BLaER1 treated with 17β-estradiol and CSF1 and Interleukin-3, amounts not matched to agents 10 nM and 100 nM (cell line): ENCODE results near the gene LIPH.
"Not testable (repeated sequence)": the region's sequence is repeated elsewhere in the genome, so short reads cannot be mapped to it uniquely, and the experiment has no call there.

Experiments
- H3K27ac ChIP-seq, 11 experiments: shearing (Covaris generic); formaldehyde crosslinking; 2 replicates each; pipeline ENCODE4 v1.8.1; 2022
- H3K27me3 ChIP-seq, 11 experiments: shearing (Covaris generic); formaldehyde crosslinking; 2 replicates each; pipeline ENCODE4 v1.8.1; 2022
- H3K36me3 ChIP-seq, 11 experiments: shearing (Covaris generic); formaldehyde crosslinking; 2 replicates each; pipeline ENCODE4 v1.8.1; 2022
- H3K4me1 ChIP-seq, 10 experiments: shearing (Covaris generic); formaldehyde crosslinking; 2 replicates each; pipeline ENCODE4 v1.8.1; 2022
- H3K4me2 ChIP-seq, 11 experiments: shearing (Covaris generic); formaldehyde crosslinking; 2 replicates each; pipeline ENCODE4 v1.8.1; 2022
- H3K4me3 ChIP-seq, 10 experiments: shearing (Covaris generic); formaldehyde crosslinking; 2 replicates each; pipeline ENCODE4 v1.8.1; 2022
- H3K9ac ChIP-seq, 11 experiments: shearing (Covaris generic); formaldehyde crosslinking; 2 replicates each; pipeline ENCODE4 v1.8.1; 2022
- H3K9me3 ChIP-seq, 11 experiments: shearing (Covaris generic); formaldehyde crosslinking; replicated peaks in 1 of 11; 2 replicates each; pipeline ENCODE4 v1.8.1; 2022
- H4K20me1 ChIP-seq, 11 experiments: shearing (Covaris generic); formaldehyde crosslinking; 2 replicates each; pipeline ENCODE4 v1.8.1; 2022
- Cebpa-rat ChIP-seq, 11 experiments: shearing (Covaris generic); IDR thresholded peaks; 2 replicates each; pipeline ENCODE4 v1.8.1; 2022

The LIPH gene

DNA sequence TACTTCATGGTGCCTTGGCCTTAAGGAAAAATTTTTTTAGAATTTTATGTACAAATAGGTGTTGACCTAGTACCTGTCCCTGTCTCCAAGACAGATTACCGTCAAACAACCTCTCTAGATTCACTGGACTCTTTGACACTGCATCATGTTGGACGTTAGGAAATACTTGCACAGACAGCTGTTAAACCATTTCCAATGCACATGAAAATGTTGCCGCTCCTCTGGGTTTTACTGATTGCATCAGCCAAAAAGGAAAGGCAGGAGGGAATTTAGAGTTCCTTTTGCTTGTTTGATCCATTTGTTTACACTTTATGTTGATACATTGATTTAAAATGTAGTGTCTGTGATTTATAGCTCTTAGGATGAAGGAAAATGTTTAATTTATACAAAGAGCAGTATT lies 68.1 kb downstream of the LIPH start:
- no peak for TF ChIP-seq Cebpa-rat (IDR thresholded peaks at IDR 0.05)
- no peak overlapping the region for H3K4me2 ChIP-seq
- no peak overlapping the region for H3K27ac ChIP-seq
- H3K4me3 ChIP-seq = no peak overlapping the region
- peaks cover 0 to 23% (median 6%) of the 10 kb centered on the region in 11 experiments; a peak in 11 of 22 replicates for H3K9me3 ChIP-seq
- H3K36me3 ChIP-seq = peaks cover 37 to 77% (median 56%) of the 10 kb centered on the region in 11 experiments
- H4K20me1 ChIP-seq = 0 out of 22 replicates have a peak, but pooled peaks cover 0 to 3% (median 0%) of the 10 kb centered on the region in 11 experiments
- peaks cover 0 to 18% (median 7%) of the 10 kb centered on the region in 10 experiments; a peak in 13 of 20 replicates for H3K4me1 ChIP-seq
- no peaks in the 10 kb centered on the region for H3K27me3 ChIP-seq
- no peak overlapping the region for H3K9ac ChIP-seq

DNA sequence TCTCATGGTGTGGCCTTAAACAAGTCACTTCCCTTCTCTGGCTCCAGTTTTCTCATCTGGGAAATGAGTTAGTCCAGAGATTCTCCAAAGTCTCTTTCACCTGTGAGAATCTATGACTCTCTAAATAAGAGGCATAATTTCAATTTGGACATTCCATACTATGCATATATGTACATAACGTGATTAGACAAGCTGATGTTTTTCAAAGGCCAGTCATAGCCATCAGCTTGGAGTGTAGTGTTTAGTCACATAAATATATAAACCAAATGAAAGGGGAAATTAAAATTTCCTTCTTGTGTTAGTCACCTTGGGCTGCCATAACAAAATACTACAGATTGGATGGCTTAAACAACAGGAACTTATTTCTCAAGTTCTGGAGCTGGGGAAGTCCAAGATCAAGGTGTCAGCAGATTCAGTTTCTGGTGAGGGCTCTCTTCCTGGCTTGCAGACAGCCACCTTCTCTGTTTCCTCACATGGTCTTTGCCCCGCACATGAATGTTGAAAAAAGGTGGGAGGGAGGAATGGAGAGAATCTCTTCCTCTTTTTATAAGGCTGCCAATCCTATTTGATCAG lies 72.9 kb downstream of the LIPH start:
- no peak for TF ChIP-seq Cebpa-rat (IDR thresholded peaks at IDR 0.05)
- H3K4me1 ChIP-seq = peaks cover 0 to 39% (median 7%) of the 10 kb centered on the region in 10 experiments; a peak in 13 of 20 replicates
- no peaks in the 10 kb centered on the region for H4K20me1 ChIP-seq
- peak overlapping the region in 3 of 11 experiments; percentile 32 to 69 (median 67); a peak in 5 of 22 replicates for H3K4me2 ChIP-seq
- H3K36me3 ChIP-seq = peaks cover 6 to 40% (median 18%) of the 10 kb centered on the region in 11 experiments; a peak in 18 of 22 replicates
- no peak overlapping the region for H3K4me3 ChIP-seq
- peaks cover 0 to 53% (median 6%) of the 10 kb centered on the region in 11 experiments; a peak in 11 of 22 replicates for H3K9me3 ChIP-seq
- peak overlapping the region in 4 of 11 experiments; percentile 8 to 64 (median 38); a peak in 5 of 22 replicates for H3K27ac ChIP-seq
- H3K27me3 ChIP-seq = no peaks in the 10 kb centered on the region
- peak overlapping the region in 1 of 11 experiments; percentile 3; a peak in 1 of 22 replicates for H3K9ac ChIP-seq

DNA sequence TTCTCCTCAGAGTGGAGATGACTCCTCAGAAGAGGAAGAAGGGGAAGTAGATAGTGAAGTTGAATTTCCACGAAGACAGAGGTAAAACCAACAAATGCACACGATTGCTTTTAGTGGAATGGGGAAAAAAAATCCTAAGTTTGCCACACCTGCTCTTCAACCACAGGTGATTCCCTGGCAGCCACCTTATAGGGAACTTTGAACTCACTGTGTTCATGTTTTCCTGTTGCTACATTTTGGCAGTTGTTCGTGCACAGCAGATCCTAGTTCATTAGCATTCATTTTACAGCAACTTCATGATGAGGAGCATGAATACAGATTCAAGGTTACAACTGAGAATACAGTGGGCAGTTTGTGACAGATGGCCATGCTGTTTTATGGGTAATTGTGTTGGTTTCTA lies 75.1 kb downstream of the LIPH start:
- Histone ChIP-seq H3K4me2 (peak overlapping the region in 1 of 11 experiments; percentile 67; a peak in 1 of 22 replicates), H3K36me3 (peaks cover under 1 to 38% (median 15%) of the 10 kb centered on the region in 11 experiments; a peak in 16 of 22 replicates), H3K4me1 (peaks cover 0 to 34% (median 2%) of the 10 kb centered on the region in 10 experiments; a peak in 7 of 20 replicates), H3K27ac (no peak overlapping the region), H4K20me1 (no peaks in the 10 kb centered on the region), H3K4me3 (no peak overlapping the region), H3K9me3 (peaks cover 0 to 53% (median 6%) of the 10 kb centered on the region in 11 experiments; a peak in 11 of 22 replicates), H3K9ac (no peak overlapping the region), H3K27me3 (no peaks in the 10 kb centered on the region)
- TF ChIP-seq Cebpa-rat (IDR thresholded peaks at IDR 0.05) = no peak

DNA sequence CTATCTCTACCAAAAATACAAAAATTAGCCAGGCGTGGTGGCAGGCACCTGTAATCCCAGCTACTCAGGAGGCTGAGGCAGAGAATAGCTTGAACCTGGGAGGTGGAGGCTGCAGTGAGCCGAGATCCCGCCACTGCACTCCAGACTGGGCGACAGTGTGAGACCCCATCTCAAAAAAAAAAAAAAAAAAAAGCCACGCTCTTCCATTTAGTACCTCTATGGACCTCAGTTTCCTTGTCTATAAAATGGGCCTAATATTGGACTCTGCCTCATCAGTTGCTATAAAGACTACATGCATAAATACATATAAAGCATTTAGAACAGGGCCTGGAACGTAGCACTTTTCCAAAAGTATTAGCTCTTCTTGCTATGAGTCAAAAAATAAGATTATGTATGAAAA lies 77.5 kb downstream of the LIPH start:
- not testable (repeated sequence) for H3K27me3 ChIP-seq, H3K27ac ChIP-seq, H3K4me3 ChIP-seq, H3K9ac ChIP-seq, H3K4me2 ChIP-seq, H4K20me1 ChIP-seq
- Histone ChIP-seq H3K36me3 (peaks cover 0 to 15% (median 6%) of the 10 kb centered on the region in 11 experiments; a peak in 10 of 22 replicates), H3K9me3 (peaks cover 0 to 37% (median 0%) of the 10 kb centered on the region in 11 experiments; a peak in 8 of 22 replicates), H3K4me1 (peaks cover 0 to 28% (median 0%) of the 10 kb centered on the region in 10 experiments; a peak in 6 of 20 replicates)

DNA sequence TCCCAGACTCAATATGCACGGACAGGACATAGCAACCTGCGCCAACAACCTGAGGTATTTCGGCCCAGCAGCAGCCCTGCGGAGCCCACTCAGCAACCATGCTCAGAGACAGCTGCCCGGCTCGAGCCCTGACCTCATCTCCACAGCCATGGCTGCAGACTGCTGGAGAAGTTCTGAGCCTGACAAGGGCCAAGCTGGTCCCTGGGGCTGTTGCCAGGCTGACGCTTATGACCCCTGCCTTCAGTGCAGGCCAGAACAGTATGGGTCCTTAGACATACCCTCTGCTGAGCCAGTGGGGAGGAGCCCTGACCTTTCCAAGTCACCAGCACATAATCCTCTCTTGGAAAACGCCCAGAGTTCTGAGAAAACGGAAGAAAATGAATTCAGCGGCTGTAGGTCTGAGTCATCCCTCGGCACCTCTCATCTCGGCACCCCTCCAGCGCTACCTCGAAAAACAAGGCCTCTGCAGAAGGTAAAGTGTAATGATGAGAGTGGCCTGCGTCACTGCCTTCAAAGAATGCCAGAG lies 79.0 kb downstream of the LIPH start:
- peaks cover 0 to 15% (median 6%) of the 10 kb centered on the region in 11 experiments; a peak in 9 of 22 replicates for H3K36me3 ChIP-seq
- no peak for TF ChIP-seq Cebpa-rat (IDR thresholded peaks at IDR 0.05)
- no peak overlapping the region for H3K4me3 ChIP-seq
- H4K20me1 ChIP-seq = no peaks in the 10 kb centered on the region
- H3K9me3 ChIP-seq = peaks cover 0 to 21% (median 0%) of the 10 kb centered on the region in 11 experiments; a peak in 7 of 22 replicates
- no peak overlapping the region for H3K9ac ChIP-seq
- H3K27me3 ChIP-seq = no peaks in the 10 kb centered on the region
- peaks cover 0 to 12% (median 0%) of the 10 kb centered on the region in 10 experiments; a peak in 2 of 20 replicates for H3K4me1 ChIP-seq
- no peak overlapping the region for H3K4me2 ChIP-seq
- H3K27ac ChIP-seq = no peak overlapping the region

DNA sequence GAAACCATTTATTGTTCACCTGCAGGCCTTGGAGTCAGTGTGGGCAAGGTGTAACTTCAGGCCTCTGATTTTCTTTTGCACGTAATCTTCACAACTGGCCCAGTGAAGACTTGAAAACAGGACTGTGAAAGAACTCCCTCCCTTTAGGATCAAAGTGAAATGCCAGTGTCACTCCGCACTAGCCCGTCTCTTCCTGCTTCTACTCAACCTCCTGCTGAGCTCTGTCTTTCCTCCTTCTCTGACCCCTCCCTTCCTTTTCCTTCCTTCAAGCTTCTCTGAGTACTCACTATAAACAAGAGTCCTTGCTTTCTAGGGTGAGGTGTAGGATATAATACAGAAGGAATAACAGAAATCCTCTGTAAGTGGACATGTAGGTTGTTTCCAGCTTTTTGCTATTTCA lies 82.1 kb downstream of the LIPH start:
- Histone ChIP-seq H3K27ac (no peak overlapping the region), H3K9me3 (no peaks in the 10 kb centered on the region), H3K4me3 (no peak overlapping the region), H3K4me2 (no peak overlapping the region), H3K27me3 (no peaks in the 10 kb centered on the region), H3K9ac (no peak overlapping the region), H3K4me1 (no peaks in the 10 kb centered on the region), H3K36me3 (peaks cover 0 to 9% (median 5%) of the 10 kb centered on the region in 11 experiments; a peak in 6 of 22 replicates), H4K20me1 (no peaks in the 10 kb centered on the region)
- TF ChIP-seq Cebpa-rat (IDR thresholded peaks at IDR 0.05) = no peak

DNA sequence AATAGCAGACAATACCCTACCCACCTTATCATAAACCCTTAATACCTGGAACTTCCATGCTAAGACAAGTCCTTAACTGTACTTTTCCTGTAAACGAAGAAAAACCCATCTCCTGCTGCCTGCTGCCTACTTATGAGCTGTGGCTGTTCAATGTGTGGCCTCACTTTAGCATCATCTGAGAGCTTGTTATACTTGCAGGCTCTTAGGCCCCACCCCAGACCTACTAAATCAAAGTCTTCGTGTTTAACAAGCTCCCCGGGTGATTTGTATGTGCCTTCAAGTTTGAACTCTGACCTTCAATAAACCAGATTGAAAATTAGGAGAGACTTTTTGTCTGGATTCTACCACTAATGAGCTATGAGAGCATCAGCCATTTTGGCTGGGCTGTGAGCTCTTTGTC lies 82.8 kb downstream of the LIPH start:
- no peak overlapping the region for H3K4me2 ChIP-seq
- no peak for TF ChIP-seq Cebpa-rat (IDR thresholded peaks at IDR 0.05)
- no peaks in the 10 kb centered on the region for H4K20me1 ChIP-seq
- no peaks in the 10 kb centered on the region for H3K4me1 ChIP-seq
- H3K9me3 ChIP-seq = no peaks in the 10 kb centered on the region
- no peak overlapping the region for H3K27ac ChIP-seq
- H3K9ac ChIP-seq = no peak overlapping the region
- H3K36me3 ChIP-seq = peaks cover 0 to 9% (median 5%) of the 10 kb centered on the region in 11 experiments; a peak in 6 of 22 replicates
- H3K4me3 ChIP-seq = no peak overlapping the region
- no peaks in the 10 kb centered on the region for H3K27me3 ChIP-seq

DNA sequence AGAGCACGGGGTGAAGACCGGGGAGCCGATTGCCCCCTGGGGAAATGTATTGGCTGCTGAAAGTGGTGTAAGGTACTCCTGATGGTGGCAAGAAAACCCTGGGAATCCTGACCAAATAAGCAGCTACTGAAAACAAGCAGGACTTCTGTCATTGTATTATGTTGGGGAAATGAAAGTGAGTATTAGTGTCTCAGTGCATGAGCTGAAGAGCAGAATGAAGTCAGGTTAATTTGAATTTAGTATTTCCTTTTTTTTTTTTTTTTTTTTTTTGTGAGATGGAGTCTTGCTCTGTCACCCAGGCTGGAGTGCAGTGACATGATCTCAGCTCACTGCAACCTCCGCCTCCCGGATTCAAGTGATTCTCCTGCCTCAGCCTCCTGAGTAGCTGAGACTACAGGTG lies 86.3 kb downstream of the LIPH start:
- not testable (repeated sequence) for H4K20me1 ChIP-seq, H3K9ac ChIP-seq, H3K27ac ChIP-seq, H3K4me2 ChIP-seq, H3K4me1 ChIP-seq, H3K27me3 ChIP-seq, H3K36me3 ChIP-seq, H3K4me3 ChIP-seq, H3K9me3 ChIP-seq

DNA sequence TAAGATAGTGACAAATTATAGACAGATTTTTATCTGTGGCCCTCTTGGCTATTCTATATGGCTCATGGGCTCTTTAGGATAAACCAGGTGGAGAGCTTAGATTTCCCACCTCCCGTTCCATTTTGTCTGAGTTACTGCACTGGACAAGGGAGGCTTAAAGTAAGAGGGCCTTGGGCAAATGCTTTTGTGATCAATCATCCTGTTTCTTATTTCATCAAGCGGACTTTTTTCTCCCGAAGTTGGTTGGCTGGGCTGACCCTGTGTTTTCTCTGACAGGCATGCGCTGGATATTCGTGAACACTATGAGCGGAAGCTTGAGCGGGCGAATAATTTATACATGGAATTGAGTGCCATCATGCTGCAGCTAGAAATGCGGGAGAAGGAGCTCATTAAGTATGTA lies 86.9 kb downstream of the LIPH start:
- Histone ChIP-seq H3K4me2 (no peak overlapping the region), H3K9me3 (no peaks in the 10 kb centered on the region)
- TF ChIP-seq Cebpa-rat (IDR thresholded peaks at IDR 0.05) = no peak

More for the DNA sequence above, 86.9 kb downstream of the LIPH start:
- H3K4me3 ChIP-seq = no peak overlapping the region
- no peaks in the 10 kb centered on the region for H3K4me1 ChIP-seq
- no peaks in the 10 kb centered on the region for H3K36me3 ChIP-seq
- H3K9ac ChIP-seq = no peak overlapping the region
- H3K27me3 ChIP-seq = no peaks in the 10 kb centered on the region
- H4K20me1 ChIP-seq = no peaks in the 10 kb centered on the region
- H3K27ac ChIP-seq = no peak overlapping the region
